ENCODE results near the gene MTCL1. TPM values are rescaled to one million over a fixed set of nuclear protein-coding genes. Genes with fewer than 3 reads are reported as not detected.

The MTCL1 gene
- total and polyA plus RNA-seq, 8 donors, result 7.1 to 16.0 (median 11.9) TPM

DNA sequence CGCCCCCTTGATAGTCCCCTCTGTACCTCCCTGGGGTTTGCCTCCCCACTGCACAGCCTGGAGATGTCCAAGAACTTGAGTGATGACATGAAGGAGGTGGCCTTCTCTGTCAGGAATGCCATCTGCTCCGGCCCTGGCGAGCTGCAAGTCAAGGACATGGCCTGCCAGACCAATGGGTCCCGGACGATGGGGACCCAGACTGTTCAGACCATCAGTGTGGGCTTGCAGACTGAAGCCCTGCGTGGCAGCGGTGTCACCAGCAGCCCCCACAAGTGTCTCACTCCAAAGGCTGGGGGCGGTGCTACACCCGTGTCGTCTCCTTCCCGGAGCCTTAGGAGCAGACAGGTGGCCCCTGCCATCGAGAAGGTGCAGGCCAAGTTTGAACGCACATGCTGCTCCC lies 119.9 kb downstream of the MTCL1 start:
- Histone ChIP-seq H3K27me3 (no peaks in the 10 kb centered on the region), H3K36me3 (no peaks in the 10 kb centered on the region), H3K9me3 (no peaks in the 10 kb centered on the region), H3K27ac (no peak overlapping the region), H3K4me3 (no peak overlapping the region), H3K4me1 (peaks cover 0 to 5% of the 10 kb centered on the region in 2 donors)
- no peak for TF ChIP-seq CTCF (IDR thresholded peaks at IDR 0.05)
- DNase-seq (peak in 1 of 4 donors; percentile 64), ATAC-seq (no peak)
- intact Hi-C loops (cut with DNase I), result no loop called here

DNA sequence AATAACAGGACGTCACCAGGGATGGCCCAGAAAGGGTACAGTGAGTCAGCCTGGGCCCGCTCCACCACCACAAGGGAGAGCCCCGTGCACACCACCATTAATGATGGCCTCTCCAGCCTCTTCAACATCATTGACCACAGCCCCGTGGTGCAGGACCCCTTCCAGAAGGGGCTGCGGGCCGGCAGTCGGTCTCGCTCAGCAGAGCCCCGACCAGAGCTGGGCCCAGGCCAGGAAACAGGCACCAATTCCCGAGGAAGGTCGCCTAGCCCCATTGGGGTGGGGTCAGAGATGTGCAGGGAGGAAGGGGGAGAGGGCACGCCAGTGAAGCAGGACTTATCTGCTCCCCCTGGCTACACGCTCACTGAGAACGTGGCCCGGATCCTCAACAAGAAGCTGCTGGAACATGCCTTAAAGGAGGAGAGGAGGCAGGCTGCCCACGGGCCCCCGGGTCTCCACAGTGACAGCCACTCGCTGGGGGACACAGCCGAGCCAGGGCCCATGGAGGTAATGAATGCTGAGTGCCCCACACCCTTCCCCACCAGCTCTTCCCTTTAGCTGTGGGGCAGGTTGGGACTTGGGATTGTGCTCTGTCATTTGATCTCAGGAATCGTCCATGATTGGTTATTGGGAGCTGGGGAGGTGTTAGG lies 120.5 kb downstream of the MTCL1 start:
- Histone ChIP-seq H3K27ac (no peak overlapping the region), H3K4me3 (no peak overlapping the region), H3K9me3 (no peaks in the 10 kb centered on the region), H3K27me3 (no peaks in the 10 kb centered on the region), H3K36me3 (no peaks in the 10 kb centered on the region), H3K4me1 (peaks cover 0 to 5% of the 10 kb centered on the region in 2 donors)
- TF ChIP-seq CTCF (IDR thresholded peaks at IDR 0.05), result no peak
- no peak for DNase-seq
- intact Hi-C loops (cut with DNase I), result no loop called here
- ATAC-seq, result no peak

GRCh38 chr18:8826514-8826913 lies 121.2 kb downstream of the MTCL1 start:
- no peaks in the 10 kb centered on the region for H3K27me3 ChIP-seq
- intact Hi-C loops (cut with DNase I), result no loop called here
- H3K36me3 ChIP-seq, result no peaks in the 10 kb centered on the region
- H3K9me3 ChIP-seq, result no peaks in the 10 kb centered on the region
- no peak for TF ChIP-seq CTCF (IDR thresholded peaks at IDR 0.05)
- no peak overlapping the region for H3K27ac ChIP-seq
- no peak overlapping the region for H3K4me3 ChIP-seq
- ATAC-seq, result no peak
- DNase-seq, result no peak
- H3K4me1 ChIP-seq, result peaks cover 0 to 5% of the 10 kb centered on the region in 2 donors

- H3K4me1 ChIP-seq, result peaks cover 0 to 5% of the 10 kb centered on the region in 2 donors
- peak in 1 of 4 donors; percentile 9 for DNase-seq
- ATAC-seq, result no peak
- no peak for TF ChIP-seq CTCF (IDR thresholded peaks at IDR 0.05)
- H3K27me3 ChIP-seq, result no peaks in the 10 kb centered on the region
- intact Hi-C loops (cut with DNase I), result no loop called here
- no peaks in the 10 kb centered on the region for H3K36me3 ChIP-seq
- H3K27ac ChIP-seq, result no peak overlapping the region
- H3K4me3 ChIP-seq, result no peak overlapping the region
- no peaks in the 10 kb centered on the region for H3K9me3 ChIP-seq
These were observed 121.6 kb downstream of the MTCL1 start for GRCh38 chr18:8826971-8827370.

DNA sequence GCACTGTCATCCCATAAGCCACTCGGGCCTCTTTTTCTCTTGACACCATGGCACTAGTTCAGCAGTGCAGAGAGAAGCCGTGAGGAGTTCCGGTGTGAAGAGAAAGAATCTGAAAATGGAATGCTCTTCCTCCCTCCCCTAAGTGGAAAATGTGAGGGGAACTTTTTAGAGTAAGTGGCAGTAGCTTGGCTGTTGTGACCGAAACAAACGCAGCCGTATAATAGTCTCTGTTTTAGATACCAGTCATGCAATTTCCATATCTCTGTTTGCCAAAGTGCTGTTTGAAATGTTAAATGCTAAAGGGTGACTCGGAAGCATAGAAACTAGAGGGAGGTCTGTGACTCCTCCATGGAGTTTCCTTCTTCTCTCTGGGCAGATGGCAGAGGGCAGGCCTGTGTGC lies 122.9 kb downstream of the MTCL1 start:
- ATAC-seq, result peak; percentile 52
- no peaks in the 10 kb centered on the region for H3K27me3 ChIP-seq
- intact Hi-C loops (cut with DNase I), result no loop called here
- peak overlapping the region in 1 of 2 donors; percentile 29 for H3K27ac ChIP-seq
- no peak for TF ChIP-seq CTCF (IDR thresholded peaks at IDR 0.05)
- H3K4me1 ChIP-seq, result peaks cover 0 to 5% of the 10 kb centered on the region in 2 donors
- H3K4me3 ChIP-seq, result no peak overlapping the region
- H3K36me3 ChIP-seq, result no peaks in the 10 kb centered on the region
- no peak for DNase-seq
- no peaks in the 10 kb centered on the region for H3K9me3 ChIP-seq

Measured in left lung (tissue), 10 donors.